Ishikawa (cell line): ENCODE measurements around the gene HMGN3.

ENCODE experiments used
- CREB1 ChIP-seq: IDR thresholded peaks from 2 replicates; pipeline ENCODE4 v1.6.1; 2012; ENCODE audit warnings: low read depth
- EP300 ChIP-seq: IDR thresholded peaks from 2 replicates; pipeline ENCODE4 v1.6.1; 2012; ENCODE audit warnings: borderline replicate concordance
- FOXM1 ChIP-seq: IDR thresholded peaks from 2 replicates; pipeline ENCODE4 v1.6.1; 2012; ENCODE audit warnings: low read depth, borderline replicate concordance
- RAD21 ChIP-seq: IDR thresholded peaks from 2 replicates; pipeline ENCODE4 v1.6.1; 2012; ENCODE audit warnings: low read depth
- TAF1 ChIP-seq: IDR thresholded peaks from 2 replicates; pipeline ENCODE4 v1.6.1; 2012; ENCODE audit warnings: low read depth, mild to moderate bottlenecking
- TCF12 ChIP-seq: IDR thresholded peaks from 2 replicates; pipeline ENCODE4 v1.6.1; 2012; ENCODE audit warnings: low read depth
- TEAD4 ChIP-seq: IDR thresholded peaks from 2 replicates; pipeline ENCODE4 v1.6.1; 2012
- YY1 ChIP-seq: IDR thresholded peaks from 2 replicates; pipeline ENCODE4 v1.6.1; 2012; ENCODE audit warnings: low read depth
- TF ChIP-seq, protein P1 (sequence below): IDR thresholded peaks from 2 replicates; pipeline ENCODE4 v1.6.1; 2012; ENCODE audit warnings: low read depth, mild to moderate bottlenecking
- TF ChIP-seq, protein P2 (sequence below): IDR thresholded peaks from 2 replicates; pipeline ENCODE4 v1.6.1; 2012
- TF ChIP-seq, protein P3 (sequence below): IDR thresholded peaks from 2 replicates; pipeline ENCODE4 v1.6.1; 2012

DNA sequence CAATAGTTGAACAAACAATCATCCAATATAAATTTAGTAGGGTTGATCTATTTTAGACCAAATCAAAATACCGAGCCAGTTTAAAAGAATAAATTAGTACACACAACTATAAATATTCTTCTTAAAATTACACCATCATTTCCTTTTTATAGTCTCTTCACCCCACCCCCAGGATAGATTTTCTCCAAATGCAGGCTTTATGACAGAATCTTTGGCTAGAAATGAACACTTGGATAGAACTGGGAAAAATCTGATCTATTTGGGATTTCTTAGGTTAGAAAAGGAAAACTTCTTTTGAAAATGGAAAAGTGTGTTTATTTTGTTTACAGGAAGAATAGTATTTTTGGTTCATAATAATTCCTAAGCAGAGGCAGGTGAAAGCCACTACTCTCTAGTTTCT is 74.6 kb downstream of the HMGN3 start:
- TF ChIP-seq, protein P1, sequence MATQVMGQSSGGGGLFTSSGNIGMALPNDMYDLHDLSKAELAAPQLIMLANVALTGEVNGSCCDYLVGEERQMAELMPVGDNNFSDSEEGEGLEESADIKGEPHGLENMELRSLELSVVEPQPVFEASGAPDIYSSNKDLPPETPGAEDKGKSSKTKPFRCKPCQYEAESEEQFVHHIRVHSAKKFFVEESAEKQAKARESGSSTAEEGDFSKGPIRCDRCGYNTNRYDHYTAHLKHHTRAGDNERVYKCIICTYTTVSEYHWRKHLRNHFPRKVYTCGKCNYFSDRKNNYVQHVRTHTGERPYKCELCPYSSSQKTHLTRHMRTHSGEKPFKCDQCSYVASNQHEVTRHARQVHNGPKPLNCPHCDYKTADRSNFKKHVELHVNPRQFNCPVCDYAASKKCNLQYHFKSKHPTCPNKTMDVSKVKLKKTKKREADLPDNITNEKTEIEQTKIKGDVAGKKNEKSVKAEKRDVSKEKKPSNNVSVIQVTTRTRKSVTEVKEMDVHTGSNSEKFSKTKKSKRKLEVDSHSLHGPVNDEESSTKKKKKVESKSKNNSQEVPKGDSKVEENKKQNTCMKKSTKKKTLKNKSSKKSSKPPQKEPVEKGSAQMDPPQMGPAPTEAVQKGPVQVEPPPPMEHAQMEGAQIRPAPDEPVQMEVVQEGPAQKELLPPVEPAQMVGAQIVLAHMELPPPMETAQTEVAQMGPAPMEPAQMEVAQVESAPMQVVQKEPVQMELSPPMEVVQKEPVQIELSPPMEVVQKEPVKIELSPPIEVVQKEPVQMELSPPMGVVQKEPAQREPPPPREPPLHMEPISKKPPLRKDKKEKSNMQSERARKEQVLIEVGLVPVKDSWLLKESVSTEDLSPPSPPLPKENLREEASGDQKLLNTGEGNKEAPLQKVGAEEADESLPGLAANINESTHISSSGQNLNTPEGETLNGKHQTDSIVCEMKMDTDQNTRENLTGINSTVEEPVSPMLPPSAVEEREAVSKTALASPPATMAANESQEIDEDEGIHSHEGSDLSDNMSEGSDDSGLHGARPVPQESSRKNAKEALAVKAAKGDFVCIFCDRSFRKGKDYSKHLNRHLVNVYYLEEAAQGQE = no peak
- TF ChIP-seq CREB1 (no peak), FOXM1 (no peak), TAF1 (no peak), EP300 (no peak), TCF12 (no peak), TEAD4 (no peak), RAD21 (no peak), YY1 (no peak)
- TF ChIP-seq, protein P2, sequence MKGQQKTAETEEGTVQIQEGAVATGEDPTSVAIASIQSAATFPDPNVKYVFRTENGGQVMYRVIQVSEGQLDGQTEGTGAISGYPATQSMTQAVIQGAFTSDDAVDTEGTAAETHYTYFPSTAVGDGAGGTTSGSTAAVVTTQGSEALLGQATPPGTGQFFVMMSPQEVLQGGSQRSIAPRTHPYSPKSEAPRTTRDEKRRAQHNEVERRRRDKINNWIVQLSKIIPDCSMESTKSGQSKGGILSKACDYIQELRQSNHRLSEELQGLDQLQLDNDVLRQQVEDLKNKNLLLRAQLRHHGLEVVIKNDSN = no peak
- TF ChIP-seq, protein P3, sequence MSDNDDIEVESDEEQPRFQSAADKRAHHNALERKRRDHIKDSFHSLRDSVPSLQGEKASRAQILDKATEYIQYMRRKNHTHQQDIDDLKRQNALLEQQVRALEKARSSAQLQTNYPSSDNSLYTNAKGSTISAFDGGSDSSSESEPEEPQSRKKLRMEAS = no peak
